ENCODE results near the gene KLF6.

KLF6 gene

DNA sequence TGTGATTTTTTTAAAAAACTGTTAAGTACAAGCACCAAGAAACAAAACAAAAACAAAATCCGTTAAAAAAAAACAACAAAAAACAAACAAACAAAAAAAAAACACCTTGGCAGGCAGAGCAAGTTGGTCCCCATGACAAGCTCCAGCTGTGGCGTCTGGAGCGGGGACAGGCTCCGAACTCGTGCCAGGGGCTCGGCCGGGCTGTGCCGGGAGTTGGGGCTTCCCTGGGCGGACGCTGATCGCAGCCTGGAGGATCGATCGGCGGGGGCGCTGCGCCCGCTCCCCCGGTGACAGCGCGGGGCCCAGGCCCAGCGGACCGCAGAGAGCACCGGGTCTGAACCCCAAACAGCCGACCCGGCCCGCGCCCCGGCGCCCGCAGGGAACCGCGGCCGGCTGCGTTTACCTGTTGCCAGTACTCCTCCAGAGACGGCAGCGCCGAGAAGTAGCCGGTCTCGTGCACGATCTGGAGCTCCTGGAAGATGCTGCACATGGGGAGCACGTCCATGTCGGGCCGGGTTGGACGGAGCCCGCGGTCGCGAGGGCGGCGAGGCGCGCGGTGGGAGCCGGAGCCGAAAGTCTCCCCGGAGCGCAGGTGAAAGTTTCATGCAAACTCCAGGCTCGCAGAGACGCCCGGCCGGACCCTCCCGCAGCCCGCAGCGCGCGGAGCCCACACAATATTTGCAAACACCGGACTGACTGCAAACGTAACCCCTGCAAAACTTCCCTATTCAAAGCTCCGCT is at the start of gene KLF6:
Gene KLF6 (minus strand): TSS at position 700 of the 741 bp plus-strand sequence. CDS start 195 bp downstream, at position 505.
- DNase-seq, result no peak

DNA sequence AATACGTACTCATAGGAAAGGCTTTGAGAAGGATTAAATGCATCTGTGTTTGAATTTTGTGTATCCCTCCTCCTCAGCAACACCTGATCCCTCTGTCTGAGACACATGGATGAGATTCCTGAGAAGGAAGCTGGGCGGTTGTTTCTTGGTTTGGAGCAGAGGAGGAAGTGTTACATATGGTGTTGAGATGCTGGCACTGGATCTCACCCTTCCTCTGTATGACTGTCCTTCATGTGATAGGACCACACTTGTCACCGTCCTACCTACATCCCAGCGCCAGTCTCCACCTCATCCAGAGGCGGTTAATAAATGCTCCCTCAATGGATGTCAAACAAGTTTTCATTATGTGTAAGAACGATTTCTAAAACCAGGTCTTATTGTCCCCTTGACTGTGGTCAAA is 49.4 kb upstream of the KLF6 start:
- no peak for DNase-seq

DNA sequence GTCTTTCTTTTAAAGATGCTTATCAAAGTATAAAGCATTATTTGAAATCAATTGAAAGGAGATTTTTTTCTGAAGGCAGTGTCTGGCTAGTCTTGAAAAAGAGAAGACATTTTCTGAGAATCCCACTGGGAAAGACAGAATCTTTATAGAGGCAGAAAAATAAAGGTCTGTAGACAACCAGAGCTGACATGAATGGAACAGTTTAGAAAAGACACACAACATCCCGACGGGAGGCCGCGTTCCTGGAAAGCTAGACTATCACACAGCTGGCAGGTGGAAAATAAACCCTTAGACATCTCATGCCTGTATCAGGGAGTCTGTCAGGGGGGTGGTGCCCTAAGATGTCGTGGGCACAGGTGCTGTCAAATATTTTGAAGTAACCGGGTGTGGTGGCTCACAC is 48.0 kb upstream of the KLF6 start:
- no peak for DNase-seq

DNA sequence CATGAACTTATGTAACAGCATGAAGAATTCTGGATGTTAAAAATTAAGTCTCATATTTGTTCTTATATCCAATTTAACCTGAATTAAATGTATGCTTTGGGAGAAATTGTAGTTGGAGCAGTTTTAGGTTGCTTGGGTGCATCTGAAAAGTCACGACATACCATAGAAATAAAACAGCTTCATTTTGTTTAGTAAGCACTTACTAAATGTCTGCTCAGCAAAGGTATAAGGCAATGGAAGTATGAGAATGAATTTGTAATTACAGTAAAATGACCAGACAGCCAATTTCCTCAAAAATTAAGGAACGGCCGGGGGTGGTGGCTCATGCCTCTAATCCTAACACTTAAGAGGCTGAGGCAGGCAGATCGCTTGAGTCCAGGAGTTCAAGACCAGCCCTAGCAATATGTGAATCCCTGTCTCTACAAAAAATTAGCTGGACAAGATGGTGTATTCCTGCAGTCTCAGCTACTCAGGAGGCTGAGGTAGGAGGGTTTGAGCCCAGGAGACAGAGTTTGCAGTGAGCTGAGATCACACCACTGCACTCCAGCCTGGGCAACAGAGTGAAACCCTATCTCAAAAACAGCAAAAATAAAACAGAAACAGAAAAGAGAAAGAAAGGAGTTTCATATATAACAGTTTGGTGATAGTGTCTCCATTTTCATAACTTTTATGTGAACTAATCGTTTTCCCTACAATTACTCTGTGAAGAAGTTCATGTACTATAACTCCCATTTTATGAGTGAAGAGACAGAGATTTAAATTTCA is 47.2 kb upstream of the KLF6 start:
- DNase-seq, result no peak

DNA sequence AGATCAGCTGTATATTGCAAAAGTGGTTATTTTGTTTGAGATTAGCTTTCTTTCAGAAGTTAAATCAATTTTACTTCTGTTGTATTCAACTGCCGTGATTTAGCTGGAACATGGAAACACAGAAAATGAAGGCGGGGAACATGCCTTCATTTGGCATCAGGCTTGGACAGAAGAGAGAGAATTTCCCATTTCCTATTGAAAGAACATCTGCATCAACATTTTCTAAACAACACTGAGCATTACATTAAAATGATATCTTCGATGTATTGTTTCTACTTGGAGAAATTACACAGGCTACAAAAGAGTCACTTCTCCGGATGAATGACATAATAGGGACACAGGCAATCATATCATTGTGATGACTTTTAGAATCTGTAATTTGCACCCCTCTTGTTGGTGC is 46.6 kb upstream of the KLF6 start:
- DNase-seq, result no peak

DNA sequence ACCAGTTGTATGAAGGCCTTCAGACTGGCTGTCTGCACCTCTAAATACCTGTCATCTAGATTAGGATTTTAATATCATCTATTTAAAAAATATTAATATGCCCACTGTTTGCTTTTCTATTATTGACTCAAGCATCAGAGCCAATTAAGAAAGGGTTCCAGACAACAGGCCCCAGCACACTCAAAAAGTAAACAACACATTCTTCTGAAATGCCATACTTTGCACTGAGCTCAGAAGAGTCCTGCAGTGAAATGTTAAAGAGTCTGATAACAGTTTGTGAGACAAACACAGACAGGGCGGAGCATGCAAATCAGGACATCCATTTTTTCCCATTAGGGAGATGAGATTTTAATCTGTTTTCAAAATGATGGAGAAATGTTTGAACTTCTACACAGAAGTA is 45.9 kb upstream of the KLF6 start:
- no peak for DNase-seq

DNA sequence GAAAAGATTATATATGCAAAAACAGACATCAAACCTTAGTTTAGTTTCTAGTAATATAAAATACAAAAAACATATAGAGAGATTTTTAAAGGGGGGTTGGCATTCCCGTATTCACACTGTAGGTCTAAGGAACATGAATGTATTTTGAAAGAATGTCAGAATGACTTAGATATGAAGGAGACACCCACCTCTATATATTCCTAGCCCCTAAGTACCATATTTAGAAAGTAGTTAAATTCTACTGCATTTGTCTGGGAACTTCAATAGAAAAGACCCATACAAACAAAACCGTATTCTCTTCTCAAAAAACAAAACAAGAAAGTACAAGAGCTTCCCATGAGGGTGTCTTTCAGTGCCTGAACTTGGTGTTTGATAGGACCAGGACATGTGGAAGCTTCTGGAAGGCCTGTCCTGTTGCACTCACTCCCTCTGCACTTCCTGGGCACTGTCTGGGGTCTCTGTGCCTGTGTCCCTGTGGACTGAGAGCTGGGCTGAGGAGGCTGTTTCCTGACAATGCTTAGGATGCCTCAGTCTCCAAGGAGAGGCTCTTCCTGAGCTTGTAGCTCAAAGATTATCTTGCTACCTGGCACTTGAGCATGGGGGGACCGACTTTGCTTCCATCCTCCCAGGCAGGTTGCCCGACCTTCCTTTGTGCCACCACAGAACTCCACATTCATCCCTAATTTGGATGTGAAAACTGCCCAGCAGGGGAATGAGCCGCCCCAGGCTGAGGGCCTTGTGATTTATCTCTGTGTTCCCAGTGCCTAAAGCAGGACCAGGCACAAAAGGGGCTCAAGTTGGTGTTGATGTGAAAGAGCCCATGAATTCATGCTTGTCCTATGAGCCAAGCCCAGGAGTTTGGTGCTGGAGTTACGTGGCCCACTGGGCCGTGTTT is 44.4 kb upstream of the KLF6 start:
- DNase-seq, result no peak

DNA sequence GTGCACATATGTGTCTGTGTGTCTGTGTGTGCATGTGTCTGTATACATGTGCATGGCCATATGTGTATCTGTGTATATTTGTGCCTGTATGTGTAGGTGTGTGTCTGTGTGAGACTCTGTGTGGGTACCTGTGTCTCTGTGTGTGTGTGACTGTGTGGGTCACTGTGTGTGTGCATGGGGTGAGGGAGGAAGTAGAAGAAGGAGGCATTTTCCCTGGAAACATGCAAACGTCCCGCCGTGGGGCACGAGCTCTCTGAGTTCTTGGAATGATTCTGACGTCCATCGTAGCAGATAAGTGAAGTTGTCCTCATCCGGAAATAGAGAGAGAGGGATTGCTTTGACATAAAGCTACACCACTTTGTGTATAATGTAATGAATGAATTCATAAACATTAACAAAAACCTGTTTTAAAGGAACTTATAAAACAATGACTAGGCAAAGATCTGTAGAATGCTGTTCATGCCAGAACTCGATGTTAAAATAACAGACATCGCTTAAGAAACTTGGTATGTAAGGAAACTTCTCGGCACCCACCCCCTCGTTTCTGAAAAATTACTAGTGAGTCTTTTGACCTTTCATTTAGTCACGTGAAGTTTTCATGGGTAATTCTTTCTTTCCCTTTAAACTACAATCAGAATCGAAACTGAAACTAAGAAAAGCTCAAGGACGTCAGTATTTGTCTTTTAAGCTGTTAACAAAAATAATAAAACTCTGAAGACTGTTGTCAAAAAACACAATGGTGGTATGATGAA is 43.6 kb upstream of the KLF6 start:
- DNase-seq, result peak; percentile 82

DNA sequence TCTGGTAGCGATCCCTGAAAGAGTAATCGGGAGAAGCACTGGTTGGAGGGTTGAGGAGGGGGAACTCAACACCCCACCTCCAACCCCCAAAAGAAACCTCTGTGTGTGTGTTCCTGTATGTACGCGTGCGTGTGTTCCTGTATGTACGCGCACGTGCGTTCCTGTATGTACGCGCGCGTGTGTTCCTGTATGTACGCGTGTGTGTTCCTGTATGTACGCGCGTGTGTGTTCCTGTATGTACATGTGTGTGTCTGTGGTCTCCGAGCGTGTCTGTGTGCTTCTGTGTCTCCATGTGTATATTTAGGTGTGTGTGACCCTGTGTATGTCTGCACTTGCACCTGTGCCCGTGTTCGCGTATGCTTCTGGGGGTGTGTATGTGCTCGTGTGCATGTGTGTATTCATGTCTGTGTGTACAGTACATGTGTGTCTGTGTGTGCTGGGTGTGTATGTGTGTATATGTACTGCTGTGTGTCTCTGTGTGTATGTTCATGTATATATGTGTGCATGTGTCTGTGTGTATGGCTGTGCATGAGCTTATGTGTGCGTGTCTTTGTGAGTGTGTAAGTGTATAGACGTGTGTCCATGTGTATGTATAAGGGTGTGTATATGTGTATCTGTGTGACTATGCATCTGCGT is 42.9 kb upstream of the KLF6 start:
- no peak for DNase-seq

DNA sequence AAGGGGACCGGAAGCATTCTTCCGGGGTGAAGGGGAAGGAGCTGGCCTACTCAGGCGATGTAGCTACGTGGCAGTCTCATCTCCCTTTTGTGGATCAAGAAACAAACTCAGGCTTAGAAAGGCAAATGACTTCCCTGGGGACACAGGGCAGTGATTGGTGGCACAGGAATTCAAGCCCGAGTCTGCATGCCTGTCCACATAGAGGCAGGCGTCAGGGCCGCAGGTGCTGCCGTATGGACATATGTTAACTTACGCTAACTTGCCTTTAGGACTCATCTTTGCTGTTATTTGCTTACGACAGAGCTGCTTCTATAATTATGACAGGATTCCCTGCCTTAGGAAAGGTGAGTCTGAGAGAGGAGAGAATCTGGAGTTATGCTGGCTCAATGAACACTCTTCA is 42.3 kb upstream of the KLF6 start:
- DNase-seq, result no peak

DNA sequence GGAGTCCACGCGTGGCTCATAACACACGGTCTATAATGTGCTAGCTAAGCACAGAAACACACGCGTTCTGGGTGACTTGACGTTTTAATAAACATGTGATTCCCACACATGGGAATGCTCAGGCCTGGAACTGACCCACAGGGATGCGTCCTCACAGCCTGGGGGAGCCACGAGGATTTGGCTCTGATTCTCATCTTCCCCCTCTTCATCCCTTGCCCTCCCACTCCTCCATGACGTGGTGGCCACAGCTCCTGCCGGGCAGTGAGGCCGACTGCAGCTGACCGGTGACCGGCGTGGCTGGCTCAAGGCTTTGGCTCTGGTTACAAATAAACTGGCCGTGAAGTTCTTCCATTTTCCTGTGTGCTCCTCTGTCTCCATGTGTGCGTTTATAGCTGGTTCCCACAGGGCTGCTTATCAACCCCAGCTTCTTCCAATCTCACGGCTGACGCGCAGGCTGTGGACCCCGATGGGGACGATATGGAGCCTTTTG is 40.9 kb upstream of the KLF6 start:
- no peak for DNase-seq

DNA sequence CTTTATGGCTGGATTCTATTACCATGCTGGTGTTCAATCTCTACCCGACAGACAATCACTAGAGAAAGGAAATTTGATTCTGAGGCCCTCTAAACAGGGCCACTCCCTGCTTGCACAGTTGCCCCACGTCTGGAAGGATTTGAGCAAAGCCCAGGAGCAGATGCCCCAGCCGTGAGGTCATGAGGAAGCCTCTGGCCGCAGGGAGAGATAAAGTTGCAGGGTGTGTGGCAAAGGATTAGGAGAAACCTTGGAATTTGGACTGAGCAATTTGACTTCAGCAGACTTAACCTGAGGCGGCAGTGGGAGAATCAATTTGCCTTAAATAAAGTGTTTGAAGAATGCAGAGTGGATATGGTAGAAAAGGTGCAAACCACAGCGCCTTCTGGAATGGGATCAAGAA is 40.2 kb upstream of the KLF6 start:
- DNase-seq, result no peak

DNA sequence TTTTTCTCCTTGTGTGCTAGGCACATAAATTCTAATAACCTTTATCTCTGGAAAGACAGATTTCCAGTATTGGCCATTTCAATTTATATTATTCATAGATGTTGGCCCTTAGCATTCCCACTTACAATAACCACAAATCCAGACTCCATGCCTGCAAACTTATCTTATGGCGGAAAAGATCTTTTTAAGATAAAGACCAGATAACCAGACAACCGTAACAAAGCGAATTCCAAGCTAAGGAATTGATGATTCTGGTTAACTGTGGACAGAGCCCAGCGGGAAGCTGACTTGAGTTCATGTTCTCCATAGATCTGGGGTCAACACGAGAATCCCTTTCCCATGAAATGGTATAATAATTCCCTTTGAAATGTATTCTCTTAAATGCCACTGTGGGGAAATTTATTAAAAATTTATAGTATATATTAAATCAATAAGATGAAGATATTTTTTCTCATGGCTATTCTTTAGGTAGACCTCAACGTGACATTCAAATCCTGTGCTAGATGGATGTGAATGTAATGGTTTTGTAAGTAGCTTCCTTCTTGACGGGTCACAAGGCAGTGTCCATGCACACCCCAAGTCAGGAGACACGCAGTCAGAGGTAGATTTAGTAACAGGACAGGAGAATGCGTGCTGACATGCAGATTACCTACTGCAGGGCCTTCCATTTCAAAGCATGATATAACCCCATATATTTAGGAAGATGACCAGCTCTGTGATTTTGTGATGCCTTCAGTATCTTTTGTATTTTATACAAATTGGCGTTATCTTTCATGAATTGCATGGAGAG is 37.7 kb upstream of the KLF6 start:
- no peak for DNase-seq

DNA sequence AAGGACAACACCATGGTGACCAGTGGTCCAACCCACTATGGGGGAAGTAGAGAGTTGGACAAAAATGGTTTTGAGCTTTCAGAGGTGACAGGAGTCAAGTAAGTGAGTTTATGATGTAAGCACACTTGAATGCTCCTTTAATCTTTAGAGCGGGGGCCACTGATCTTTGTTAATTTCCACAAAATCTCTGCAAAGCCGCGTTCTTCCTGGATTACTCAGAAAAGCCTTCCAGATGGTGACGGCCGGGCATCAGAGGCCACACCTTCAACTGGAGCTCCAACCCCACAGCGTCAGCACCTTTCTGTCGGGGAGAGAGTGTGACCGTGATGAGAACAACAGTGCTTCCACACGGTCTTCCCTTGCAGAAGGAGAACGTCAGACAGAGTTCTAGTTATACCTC is 35.2 kb upstream of the KLF6 start:
- DNase-seq, result no peak

DNA sequence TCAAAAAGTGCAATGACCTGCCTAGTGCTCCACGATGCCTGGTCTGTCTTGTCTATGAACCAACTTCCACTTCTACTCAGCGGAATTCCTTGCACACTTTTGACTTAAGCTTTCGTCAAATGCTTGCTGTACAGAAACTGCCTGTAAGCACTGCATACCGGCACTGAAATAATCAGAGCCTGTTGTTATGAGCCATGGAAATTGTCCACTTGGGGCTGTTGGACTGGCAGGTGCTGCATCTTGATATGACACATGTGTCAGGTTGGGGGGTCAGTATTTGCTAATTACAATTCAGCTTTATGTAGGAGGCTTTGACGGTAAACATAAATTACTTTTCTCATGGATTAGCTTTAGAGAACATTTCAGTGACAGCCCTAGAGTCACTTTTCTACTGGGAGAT is 32.0 kb upstream of the KLF6 start:
- DNase-seq, result no peak

DNA sequence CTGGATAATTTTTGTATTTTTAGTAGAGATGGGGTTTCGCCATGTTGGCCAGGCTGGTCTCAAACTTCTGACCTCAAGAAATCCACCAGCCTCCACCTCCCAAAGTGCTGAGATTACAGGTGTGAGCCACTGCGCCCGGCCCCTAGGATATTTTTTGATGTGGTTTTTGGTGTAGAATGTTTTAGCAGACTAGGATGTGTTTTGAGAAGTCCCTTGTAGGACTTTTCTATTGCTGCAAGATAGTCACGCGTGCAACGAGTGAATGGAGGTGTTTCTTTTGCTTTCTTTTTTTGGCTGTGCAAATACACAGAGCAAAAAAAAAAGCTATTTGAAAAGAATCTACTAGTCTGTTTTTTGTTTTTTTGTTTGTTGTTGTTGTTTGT is 29.8 kb upstream of the KLF6 start:
- DNase-seq, result no peak

DNA sequence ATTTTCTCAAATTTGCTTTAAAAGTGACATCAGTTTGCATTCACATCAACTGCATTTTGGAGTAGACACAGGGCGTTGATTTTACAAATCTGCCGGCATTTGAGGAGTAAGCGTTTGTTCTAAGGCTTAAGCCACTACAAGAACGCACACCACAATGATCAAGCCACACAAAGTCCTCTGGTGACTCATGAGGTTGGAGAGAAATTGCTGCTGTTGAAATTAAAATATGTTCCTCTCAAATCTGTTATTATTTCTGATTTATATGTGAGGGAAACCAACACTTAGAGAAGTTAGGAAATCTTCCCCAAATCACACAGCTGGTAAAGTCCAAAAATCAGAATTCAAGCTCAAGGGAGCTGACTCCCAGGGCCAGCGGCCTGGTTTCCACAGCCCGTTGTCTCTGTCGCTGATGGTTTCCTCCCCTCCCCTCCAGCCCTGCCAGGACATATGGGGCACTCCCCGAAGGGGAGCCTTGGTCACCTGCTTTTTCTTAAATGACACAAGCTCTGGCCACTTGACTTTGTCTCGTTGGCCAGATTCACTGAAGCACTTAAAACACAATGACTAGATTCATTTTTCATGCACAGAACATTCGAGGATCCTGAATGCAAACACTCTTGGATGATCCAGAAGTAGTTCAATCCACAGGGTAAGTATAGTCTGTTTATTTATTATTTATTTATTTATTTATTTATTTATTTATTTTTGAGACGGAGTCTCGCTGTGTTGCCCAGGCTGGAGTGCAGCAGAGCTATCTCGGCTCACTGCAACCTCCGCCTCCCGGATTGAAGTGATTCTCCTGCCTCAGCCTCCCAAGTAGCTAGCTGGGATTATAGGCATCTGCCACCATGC is 29.2 kb upstream of the KLF6 start:
- DNase-seq, result peak; percentile 46

DNA sequence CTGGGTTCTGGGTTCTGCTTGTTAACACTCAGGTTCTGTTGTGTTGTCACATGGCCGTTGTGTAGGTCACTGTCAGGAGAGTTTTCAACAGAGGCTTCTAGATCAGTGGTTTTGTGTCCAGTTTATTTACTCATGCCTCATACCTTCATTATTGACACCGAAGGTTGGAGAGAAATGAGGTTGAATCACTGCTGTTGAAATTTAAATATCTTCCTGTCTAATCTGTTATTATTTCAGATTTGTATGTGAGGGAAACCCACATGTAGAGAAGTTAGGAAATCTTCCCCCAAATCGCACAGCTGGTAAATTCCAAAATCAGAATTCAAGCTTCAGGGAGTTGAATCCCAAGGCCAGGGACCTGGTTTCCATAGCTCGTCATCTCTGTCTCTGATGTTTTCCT is 28.3 kb upstream of the KLF6 start:
- no peak for DNase-seq

DNA sequence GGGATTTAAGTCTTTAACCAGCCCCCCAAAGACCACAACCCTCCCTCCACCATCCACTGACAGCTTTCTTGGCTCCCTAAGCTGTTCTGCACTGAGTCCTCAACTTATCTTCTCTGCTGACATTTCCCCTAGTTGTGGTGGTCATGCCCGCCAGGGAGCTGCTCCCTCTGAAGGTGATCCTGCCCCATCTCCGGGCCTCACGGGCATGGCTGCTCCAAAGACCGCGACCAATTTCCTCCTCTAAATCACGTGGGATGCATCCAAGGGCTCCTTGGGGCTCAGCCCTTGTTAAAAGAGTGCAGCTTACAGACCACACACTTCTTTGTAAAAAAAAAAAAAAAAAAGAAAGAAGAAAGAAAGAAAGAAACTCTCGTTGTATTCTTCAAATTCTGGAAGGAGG is 27.1 kb upstream of the KLF6 start:
- no peak for DNase-seq

DNA sequence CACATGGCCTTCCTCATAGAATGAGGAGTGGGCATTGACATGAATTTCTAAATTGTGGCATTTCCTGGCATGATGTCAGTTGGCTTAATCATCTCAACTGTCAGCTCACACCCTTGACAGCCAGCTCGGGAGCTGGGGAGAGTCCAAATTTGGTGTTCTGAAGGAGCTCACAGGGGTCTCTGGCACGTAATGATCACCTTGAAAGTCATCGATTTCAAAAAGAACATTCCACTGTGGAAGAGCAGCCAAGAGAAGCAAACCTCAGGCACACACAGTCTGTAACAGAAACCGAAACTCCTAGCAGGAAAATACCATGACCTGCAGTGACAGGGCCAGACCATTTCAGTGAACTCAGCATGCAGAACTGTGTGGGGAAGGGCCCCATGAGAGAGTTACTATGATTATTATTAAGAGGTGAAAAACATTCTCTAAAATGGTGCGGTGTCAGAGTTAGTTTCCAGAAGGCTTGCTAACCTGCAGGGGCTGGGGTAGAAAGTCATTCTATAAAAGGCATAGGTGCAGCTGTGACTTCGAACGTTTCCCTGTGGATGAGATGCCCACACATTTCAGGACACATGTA is 26.4 kb upstream of the KLF6 start:
- DNase-seq, result peak; percentile 79

All from CD4-positive, alpha-beta T cell treated with Interleukin-4 for 4 hours (primary cell).